ENCODE results near the gene CHCHD10. TPM values are rescaled to one million over a fixed set of nuclear protein-coding genes. Genes with fewer than 3 reads are reported as not detected.

The CHCHD10 gene
- total and polyA plus RNA-seq, 10 of the 15 experiments (the other 5 are each of a cell fraction or from before 2014, with no cell fraction given) = 13.2 to 241 (median 128) TPM

GRCh38 chr22:23751441-23751996, 16.3 kb downstream of the CHCHD10 start (continued):
- no peak for TF ChIP-seq E4F1 (IDR thresholded peaks at IDR 0.05; ENCODE audit: borderline replicate concordance, partially characterized antibody)
- peak; percentile 48 for TF ChIP-seq NBN (IDR thresholded peaks at IDR 0.05)
- no peak for TF ChIP-seq RAD51 (IDR thresholded peaks at IDR 0.05)
- TF ChIP-seq, protein P1, sequence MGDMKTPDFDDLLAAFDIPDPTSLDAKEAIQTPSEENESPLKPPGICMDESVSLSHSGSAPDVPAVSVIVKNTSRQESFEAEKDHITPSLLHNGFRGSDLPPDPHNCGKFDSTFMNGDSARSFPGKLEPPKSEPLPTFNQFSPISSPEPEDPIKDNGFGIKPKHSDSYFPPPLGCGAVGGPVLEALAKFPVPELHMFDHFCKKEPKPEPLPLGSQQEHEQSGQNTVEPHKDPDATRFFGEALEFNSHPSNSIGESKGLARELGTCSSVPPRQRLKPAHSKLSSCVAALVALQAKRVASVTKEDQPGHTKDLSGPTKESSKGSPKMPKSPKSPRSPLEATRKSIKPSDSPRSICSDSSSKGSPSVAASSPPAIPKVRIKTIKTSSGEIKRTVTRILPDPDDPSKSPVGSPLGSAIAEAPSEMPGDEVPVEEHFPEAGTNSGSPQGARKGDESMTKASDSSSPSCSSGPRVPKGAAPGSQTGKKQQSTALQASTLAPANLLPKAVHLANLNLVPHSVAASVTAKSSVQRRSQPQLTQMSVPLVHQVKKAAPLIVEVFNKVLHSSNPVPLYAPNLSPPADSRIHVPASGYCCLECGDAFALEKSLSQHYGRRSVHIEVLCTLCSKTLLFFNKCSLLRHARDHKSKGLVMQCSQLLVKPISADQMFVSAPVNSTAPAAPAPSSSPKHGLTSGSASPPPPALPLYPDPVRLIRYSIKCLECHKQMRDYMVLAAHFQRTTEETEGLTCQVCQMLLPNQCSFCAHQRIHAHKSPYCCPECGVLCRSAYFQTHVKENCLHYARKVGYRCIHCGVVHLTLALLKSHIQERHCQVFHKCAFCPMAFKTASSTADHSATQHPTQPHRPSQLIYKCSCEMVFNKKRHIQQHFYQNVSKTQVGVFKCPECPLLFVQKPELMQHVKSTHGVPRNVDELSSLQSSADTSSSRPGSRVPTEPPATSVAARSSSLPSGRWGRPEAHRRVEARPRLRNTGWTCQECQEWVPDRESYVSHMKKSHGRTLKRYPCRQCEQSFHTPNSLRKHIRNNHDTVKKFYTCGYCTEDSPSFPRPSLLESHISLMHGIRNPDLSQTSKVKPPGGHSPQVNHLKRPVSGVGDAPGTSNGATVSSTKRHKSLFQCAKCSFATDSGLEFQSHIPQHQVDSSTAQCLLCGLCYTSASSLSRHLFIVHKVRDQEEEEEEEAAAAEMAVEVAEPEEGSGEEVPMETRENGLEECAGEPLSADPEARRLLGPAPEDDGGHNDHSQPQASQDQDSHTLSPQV (IDR thresholded peaks at IDR 0.05) = no peak
- TF ChIP-seq WRNIP1 (IDR thresholded peaks at IDR 0.05; ENCODE audit: borderline replicate concordance, low read depth, low read length) = no peak
- TF ChIP-seq MYB (IDR thresholded peaks at IDR 0.05; ENCODE audit: borderline replicate concordance, low read depth, low read length) = no peak
- peak; percentile 61; the same call in 1 of the 2 replicates for TF ChIP-seq SREBF2 (IDR thresholded peaks at IDR 0.05; ENCODE audit: low read length)
- TF ChIP-seq RUNX3 (IDR thresholded peaks at IDR 0.05; ENCODE audit: low read length) = no peak
- TF ChIP-seq, protein P2, sequence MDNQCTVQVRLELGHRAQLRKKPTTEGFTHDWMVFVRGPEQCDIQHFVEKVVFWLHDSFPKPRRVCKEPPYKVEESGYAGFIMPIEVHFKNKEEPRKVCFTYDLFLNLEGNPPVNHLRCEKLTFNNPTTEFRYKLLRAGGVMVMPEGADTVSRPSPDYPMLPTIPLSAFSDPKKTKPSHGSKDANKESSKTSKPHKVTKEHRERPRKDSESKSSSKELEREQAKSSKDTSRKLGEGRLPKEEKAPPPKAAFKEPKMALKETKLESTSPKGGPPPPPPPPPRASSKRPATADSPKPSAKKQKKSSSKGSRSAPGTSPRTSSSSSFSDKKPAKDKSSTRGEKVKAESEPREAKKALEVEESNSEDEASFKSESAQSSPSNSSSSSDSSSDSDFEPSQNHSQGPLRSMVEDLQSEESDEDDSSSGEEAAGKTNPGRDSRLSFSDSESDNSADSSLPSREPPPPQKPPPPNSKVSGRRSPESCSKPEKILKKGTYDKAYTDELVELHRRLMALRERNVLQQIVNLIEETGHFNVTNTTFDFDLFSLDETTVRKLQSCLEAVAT (IDR thresholded peaks at IDR 0.05) = 0 out of 2 replicates have a peak, but pooled peaks have one; percentile 14
- TF ChIP-seq ZZZ3 (IDR thresholded peaks at IDR 0.05; ENCODE audit: control insufficient read depth, insufficient read length, low read depth) = no peak
- TF ChIP-seq NFYA (IDR thresholded peaks at IDR 0.05; ENCODE audit: borderline replicate concordance, low read depth, low read length) = no peak
- TF ChIP-seq RB1 (IDR thresholded peaks at IDR 0.05; ENCODE audit: borderline replicate concordance) = no peak
- no peak for TF ChIP-seq PML (IDR thresholded peaks at IDR 0.05; ENCODE audit: low read length)
- no peak for TF ChIP-seq IRF3 (IDR thresholded peaks at IDR 0.05)
- TF ChIP-seq TCF3 (IDR thresholded peaks at IDR 0.05; ENCODE audit: borderline replicate concordance, insufficient read depth, low read depth, low read length) = no peak
- no peak for TF ChIP-seq SMAD1 (IDR thresholded peaks at IDR 0.05; ENCODE audit: low read depth, partially characterized antibody)
- no peak for TF ChIP-seq NR2C1 (IDR thresholded peaks at IDR 0.05)
- TF ChIP-seq IKZF2 (IDR thresholded peaks at IDR 0.05) = no peak; a peak in 1 of 4 replicates
- TF ChIP-seq, protein P3, sequence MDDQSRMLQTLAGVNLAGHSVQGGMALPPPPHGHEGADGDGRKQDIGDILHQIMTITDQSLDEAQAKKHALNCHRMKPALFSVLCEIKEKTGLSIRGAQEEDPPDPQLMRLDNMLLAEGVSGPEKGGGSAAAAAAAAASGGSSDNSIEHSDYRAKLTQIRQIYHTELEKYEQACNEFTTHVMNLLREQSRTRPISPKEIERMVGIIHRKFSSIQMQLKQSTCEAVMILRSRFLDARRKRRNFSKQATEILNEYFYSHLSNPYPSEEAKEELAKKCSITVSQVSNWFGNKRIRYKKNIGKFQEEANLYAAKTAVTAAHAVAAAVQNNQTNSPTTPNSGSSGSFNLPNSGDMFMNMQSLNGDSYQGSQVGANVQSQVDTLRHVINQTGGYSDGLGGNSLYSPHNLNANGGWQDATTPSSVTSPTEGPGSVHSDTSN (IDR thresholded peaks at IDR 0.05; ENCODE audit: insufficient replicate concordance, low read depth, low read length) = no peak
- no peak; the same call in 1 of the 2 replicates for TF ChIP-seq MTA2 (IDR thresholded peaks at IDR 0.05; ENCODE audit: low read depth)
- TF ChIP-seq CHD4 (IDR thresholded peaks at IDR 0.05) = no peak
- TF ChIP-seq ZBED1 (IDR thresholded peaks at IDR 0.05; ENCODE audit: borderline replicate concordance) = no peak

Data from GM12878 (cell line).